ELF-1 (cell line): ENCODE data around the gene CDHR2.
"Not testable (repeated sequence)": the region's sequence is repeated elsewhere in the genome, so short reads cannot be mapped to it uniquely, and the experiment has no call there.

Source experiments
- DNase-seq: peaks from one replicate; pipeline ENCODE4 v3.0.0-alpha.2; 2016; ENCODE audit warnings: low read depth, low spot score

The CDHR2 gene

DNA sequence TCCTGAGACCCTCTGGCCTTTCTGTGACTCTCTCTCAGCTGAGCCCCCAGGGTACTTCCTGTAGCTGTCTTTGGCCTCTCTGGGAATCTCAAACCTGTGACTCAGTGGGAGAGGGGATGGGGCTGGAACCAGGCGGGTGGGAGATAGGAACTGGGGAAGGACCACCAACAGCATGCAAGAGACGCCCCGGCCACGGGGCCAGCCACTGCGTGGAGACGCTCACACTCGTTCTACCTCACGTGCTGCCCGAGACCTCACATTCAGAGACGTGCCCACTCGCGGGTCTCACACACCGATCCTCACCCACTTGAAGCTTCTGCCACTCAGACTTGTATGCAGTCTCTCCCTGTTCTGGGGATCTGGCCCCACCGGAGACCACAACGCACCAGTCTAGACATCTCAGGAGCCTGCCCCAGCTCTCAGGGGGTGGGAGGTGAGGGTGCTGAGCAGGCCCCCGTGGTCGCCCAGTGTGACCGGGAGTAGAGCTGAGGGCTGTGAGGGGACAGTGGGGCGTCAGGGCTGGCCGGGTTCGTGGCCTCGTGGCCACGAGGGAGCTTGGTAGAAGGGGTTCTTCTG lies 47.0 kb downstream of the CDHR2 start:
- DNase-seq: no peak

DNA sequence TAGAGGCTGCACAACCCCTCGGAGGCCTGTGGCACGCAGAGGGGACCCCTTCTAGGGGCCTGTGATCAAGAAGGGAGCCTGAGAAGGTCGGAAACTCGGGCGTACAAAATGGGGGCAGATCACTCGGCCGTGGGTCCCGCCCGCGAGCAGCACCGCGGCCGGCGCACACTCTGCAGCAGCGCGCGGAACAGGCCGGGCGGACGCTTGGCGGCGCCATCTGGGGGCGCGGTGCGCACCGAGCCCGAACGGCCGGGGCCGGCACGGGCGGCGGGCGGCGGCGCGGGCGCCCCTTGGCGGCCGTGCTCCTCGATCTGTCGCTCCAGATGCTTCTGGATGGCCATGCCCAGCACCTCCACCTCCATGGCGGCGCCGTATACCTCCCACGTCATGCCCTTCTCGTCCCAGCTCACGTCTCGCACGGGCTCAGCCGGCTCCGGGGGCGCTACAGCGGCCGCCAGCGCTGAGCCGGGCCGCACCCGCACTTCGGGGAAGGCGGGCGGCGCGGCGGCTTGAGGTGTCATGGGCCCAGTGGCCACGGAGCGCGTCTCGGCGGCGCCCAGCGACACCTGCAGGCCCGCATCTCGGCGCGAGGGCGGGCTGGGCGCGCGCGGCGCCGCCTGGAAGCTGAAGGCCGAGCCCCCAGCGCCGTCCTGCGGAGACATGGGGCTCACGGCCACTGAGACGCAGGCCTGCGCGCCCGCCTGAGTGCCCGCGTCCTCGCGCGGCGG lies 47.7 kb downstream of the CDHR2 start:
- peak; percentile 75 for DNase-seq

DNA sequence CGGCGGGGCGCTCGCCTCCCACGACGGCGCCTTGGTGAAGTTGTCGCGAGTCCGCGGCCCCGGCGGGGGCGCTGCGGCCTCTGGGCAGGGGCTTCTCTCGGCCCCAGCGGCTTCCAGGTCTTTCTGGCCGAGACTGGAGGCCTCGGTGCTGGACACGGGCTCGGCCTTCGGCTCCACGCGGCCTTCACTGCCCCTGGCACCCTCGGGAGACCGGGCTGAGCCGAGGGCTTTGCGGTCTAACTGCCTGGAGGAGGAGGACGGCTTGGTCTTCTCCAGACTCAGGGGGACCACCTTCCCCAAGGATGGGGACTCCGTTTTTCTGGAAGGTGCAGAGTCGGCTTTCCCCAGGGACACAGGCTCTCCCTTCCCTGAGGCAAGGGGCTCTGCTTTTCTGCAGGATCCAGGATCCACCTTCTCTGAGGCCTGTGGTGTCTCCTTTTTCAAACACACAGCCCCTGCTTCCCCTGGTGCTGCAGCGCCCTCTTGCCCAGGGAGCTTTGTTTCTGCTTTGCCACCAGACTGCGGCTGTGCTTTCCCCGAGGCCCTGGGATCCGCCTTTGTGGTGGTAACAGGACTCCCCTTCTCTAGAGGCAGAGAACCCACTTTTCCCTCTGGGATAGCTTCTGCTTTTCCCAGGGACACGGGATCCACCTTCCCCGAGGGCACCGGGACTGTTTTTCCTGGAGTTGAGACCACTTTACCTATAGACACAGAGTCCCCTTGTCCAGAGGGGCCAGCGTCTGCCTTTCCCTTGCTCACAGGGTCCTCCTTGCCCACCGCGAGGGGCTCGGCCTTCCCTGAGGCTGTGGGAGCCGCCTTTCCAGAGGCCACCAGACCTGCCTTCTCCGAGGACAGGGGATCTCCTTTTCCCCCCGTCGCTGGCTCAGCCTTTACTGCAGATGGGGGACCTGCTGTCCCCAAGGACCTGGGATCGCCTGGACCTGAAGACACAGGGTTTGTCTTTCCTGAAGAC lies 48.6 kb downstream of the CDHR2 start:
- DNase-seq: peak; percentile 57

DNA sequence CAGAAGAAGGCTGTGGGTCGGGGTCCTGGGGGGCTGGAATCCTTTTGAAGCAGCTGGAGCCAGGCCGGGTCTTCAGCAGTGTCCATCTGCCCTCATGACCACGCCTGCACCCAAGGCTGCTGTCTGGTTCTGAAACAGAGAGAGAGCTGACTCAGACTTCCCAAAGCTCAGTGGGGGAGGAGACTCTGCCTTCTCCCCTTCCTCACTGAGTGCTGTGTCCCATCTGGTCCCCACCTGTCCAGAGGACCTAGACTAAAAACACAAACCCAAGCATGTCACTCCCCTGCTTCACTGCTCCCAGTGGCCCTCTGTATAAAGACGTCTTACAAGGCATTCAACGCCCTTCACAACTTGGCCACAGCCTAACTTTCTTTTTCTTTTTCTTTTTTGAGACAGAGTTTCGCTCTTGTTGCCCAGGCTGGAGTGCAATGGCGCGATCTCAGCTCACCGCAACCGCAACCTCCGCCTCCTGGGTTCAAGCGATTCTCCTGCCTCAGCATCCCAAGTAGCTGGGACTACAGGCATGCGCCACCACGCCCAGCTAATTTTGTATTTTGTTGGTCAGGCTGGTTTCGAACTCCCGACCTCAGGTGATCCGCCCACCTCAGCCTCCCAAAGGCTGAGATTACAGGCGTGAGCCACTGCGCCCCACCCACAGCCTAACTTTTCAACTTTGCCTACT lies 50.7 kb downstream of the CDHR2 start:
- DNase-seq: not testable (repeated sequence)

DNA sequence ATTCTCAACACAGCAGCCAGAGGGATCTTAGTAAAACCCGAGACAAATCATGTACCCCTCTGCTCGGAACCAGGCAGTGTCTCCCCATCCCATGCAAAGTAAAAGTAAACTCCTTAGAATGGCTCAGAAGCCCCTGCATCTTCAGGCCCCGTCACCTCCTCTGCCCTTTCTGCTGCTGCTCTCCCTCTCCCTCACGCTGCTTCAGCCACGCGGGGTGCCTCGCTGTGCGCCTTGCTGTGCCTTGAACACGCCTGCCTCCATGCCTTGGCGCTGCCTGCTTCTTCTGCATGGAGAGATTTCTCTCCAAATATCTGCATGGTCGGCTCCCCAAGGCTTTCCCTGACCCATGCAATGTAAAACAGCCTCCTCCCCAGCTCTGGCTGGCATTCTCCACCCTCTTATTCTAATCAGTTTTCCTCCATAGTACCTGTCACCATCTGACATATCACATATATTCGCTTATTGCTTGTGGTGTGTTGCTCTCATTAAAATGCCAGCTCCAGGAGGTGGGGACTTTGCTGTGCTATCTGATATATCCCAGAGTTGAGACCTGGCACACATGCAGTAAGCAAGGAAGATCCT lies 52.9 kb downstream of the CDHR2 start:
- no peak for DNase-seq

DNA sequence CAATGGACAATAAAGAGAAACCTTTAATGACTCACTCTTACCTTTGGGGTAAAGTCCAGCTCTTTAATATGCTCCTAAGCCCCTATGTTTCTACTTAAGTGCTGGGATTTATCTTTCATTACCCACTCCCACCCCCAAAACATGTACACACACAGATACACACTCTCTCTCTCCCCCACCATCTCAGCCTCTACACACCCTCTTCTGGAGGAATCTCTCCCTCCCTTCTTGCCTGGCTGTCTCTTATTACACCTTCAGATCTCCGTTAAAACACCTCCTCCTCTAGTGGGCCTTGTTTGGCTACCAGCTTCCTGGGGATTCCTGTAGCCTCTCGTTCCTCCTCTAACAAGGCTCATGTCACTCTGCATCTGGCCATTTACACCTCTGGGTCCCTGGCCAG lies 53.9 kb downstream of the CDHR2 start:
- no peak for DNase-seq

DNA sequence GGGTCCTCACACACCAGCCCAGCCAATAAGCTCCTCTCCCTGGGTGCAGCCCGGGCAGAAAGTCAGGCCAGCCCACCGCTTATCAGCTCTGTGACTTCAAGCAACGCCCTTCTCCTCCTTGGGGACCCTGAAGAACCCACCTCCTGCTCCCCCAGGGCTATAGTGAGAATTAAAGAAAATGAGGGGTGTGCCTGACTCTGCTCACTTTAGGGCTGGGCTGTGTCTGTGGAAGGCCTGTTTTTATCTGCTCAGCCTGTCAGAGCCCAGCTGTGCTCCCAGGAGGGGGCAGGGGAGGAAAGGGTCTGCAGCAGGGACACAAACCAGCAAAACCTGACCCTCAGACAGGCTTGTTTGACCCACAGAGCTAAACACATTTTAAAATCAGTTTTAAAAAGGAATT lies 56.9 kb downstream of the CDHR2 start:
- peak; percentile 58 for DNase-seq

DNA sequence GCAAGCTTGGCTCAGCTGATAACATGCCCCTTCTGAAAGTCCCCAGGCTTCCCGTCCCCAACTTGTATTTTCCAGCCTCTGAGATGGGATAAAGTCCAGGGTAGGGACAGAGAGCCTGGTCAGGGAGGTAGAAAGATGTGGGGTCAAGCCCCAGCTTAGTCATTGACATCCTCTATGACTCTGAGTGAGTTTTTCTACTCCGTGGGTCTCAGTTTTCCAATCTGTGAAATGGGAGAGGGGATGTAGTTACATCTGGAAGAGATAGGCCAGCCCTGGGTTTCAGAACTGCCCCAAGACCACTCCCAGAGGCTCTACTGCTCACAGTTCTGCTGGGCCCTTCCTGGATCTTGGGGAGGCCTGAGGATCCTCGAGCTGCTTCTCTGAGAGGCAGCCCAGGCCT lies 57.7 kb downstream of the CDHR2 start:
- DNase-seq: no peak

DNA sequence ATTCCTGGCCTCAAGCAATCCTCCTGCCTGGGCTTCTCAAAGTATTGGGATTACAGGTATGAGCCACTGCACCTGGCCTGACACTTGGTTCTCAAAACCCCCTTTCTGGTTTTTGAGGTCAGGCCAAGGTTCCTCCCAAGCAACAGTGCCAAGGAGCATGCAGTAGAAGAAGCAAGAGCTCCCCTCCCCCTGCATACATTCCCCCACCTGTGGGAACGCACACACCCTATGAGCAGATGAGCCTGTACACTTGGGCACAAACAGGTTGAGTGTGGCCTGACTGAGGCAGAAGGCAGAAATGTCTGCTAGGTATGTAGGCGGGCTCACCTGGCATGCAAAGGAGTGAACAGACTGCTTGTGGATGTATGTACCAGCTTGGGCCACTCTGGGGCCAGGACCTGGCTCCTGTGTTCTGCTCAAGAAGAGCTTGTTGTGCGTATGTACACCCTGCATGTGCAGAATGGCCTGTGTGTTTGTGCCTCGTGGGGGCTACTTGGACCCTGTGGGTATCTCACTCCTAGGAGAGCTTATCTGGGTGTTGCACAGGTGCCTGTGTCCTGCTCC lies 59.1 kb downstream of the CDHR2 start:
- no peak for DNase-seq

DNA sequence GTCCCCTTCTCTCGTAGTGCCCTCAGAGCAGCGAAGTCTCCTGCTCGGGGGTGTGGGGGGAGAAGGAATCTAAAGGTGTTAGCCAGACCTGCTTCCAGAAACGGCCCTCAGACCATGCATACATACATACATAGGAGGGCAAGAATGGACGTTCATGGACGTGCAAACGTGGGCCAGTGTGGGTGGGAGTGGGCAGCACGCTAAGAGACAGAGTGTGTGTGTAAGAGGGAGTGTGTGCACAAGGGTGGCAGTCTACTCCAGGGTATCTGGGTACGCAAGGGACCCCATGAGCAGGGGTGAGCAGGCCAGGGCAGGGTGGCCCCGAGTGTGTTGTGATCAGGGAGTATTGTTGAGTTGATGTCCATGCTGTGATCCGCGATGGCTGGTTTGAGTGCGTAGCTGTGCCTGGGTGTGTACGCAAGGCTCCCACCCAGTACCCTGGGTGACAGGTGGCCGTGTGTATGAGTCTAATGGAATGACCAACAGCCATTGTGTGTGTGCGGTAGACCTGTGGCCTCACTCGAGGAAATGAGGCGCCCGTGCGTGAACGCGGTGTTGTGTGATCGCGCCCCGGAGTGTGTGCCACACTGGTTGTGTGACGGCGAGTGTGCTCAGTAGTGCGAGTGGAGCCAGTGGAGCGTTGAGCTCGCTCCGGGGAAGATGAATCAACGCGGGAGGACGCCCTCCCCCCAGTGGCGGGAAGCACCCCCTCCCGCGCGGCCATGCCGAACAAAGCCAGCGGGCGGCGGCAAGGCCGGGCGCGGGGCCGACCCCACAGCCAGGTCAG lies 60.0 kb downstream of the CDHR2 start:
- DNase-seq: no peak

DNA sequence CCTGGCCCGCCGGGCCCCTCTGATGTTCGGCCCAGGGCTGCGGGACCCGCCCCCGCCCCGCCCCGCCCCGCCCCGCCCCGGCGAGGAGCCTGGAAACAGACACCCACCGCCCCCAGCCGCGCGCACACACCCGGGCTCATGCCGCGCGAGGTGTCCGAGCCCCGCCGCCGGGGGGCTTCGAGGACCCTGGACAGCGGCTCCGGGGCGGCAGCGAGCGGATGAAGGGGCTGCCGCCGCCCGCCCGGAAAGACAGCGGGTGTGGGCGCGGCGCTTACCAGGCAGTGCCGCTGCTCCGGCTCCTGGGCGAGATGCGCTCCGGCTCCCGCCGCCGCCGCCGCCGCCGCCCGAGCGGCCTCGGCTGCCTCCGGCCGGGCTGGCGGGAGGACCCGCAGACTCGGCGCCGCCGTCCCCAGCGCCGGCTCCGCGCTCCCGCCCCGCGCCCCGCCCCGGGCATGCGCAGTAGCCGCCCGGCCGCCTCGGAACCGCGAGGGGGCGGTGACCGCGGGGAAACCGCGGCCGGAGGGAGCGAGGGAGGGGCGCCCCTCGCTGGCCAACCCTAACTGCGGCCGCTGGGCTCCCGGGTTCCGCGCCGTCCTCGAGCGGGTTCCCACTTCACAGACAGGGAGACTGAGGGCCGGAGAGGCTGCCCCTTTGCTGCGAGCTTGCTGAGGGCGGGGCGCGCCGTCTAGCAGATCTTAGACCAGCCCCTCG lies 60.7 kb downstream of the CDHR2 start, which contains the start of gene GPRIN1:
GPRIN1 (minus strand) TSS at position 433 of the 711 bp plus-strand sequence. CDS start 10,322 bp downstream, outside the sequence.
- DNase-seq: peak; percentile 83

DNA sequence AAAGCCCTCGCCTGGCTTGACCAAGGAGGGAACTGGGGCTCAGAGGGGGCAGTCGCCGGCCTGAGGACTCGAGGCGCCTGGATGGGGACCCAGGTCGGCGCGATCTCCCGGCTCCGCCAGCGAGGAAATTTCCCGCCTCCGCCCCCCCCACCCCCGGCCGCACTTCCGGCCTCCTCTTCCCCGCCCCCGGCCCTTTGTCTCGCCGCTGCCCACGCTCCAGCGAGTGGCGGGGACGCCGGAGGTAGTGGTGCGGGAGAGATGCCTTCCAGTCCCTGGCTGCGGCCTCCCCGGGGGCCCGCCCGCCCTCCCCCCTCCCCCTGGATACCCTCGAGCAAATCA lies 61.3 kb downstream of the CDHR2 start:
- no peak for DNase-seq

DNA sequence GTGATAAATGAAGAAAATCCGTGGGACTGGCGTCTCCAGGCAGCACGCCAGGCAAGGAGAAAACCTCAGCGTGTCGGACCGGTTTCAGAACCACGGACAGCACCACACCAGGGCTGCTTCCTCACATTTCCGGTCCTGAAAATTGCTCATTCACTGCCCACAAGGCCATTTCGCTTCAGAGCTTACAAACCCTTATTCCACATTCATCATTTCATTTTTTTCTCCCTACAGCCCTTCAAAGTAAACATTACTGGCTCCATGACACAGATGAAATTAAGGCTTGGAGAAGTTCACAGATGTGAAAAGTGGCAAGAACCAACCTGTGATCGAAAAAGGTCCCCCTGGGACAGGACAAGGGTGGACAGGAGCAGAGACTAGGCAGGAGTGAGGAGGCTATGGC lies 62.3 kb downstream of the CDHR2 start:
- DNase-seq: peak; percentile 79

DNA sequence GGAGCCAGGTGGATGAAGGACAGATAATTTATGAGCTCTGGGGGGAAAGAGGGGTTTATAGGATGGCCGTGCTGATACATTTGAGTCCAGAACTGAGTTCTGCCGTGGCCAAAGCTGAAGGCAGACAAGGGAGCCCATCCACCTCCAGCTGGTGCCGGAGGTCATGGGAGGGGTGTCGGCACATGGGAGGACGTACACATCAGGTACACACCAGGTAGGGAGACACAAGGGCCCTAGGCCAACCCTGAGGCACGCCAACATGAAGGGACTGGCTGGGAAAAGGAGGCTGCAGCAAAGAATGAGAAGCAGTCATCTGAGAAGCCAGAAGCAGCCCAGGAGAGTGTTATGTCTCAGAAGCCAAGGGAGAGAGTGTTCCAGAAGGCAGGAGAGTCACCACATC lies 62.9 kb downstream of the CDHR2 start:
- DNase-seq: no peak

DNA sequence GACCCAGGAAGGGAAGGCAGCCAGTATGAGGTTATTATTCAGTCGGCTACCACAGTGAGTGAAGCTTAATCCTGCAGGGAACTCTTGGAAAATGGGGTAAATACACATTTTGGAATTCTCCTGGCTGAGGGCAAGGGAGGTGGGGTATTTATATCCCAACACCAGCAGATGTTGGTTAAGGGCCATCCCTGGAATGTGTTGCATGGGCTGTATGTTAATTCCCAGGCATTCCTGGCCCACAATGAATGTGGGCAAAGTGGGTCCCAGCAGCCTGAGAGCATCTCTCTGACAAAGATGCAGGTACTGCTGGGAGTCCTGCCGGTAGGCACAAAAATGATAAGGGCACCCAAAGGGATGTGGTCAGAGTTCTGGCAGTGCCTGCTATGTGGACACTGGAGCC lies 63.7 kb downstream of the CDHR2 start:
- no peak for DNase-seq

DNA sequence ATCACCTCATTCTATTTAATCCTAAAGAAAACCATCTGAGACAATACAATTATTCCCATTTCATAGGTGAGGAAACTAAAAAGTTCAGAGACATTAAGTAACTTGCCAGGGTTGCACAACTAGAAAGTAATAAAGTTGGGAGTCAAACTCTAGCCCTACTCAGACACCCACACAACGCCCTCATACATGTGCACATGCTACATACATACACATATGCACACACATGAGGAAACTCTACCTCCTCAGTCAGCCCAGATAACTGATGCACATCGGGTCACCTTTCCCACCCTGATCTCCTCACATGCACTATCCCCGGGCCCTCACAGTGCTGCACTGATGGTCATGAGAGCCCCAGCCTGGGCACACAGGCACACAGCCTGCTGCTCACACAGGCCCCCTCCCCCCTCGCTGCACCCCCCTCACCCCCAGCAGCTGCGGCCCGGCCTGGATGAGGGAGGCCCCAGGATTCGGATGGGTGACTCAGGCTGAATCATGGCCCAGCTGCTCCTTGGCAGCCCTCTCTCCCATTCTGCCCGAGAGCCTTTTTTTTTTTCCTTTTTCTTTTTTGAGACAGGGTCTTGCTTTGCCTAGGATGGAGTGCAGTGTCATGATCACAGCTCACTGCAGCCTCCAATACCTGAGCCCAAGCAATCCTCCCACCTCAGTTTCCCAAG lies 65.8 kb downstream of the CDHR2 start:
- no peak for DNase-seq

DNA sequence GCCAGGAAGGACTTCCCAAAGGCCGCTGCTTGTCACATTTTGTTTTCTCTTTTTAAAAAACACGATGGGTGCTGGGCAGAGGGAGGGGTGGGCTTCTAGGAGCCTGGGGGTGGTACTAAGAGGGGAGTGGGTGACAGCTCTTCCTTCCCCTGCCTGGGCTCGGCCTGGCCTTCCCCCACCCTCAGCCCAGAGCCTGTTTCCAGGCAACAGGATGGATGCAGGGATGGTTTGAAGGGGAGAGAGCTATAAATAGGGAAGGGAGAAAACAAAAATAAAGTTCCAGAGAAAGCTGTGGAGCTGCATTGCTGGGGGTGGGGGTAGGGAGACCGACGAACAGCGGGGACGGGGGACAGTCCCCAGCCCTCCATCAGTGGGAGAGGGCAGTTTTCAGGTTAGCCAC lies 67.4 kb downstream of the CDHR2 start:
- no peak for DNase-seq

DNA sequence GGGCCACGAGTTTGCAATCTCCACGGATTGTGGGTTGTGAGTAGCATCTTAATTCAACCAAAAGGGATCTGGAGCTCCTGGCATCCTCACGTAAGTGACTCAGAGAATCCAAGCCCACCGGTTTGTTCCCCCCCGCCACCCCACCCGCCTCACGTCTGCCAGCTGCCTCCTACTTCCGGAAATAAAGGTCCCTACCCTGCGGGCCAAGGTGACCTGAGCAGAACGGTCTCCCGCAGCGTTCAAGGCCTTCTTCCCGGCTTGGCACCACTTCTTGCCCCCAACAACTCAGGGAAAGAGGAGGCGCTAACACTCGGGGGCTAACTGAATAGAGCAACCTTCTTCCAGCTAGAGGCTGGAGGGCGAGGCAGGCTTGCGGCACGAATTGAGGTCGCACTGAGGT lies 69.6 kb downstream of the CDHR2 start:
- DNase-seq: peak; percentile 58

DNA sequence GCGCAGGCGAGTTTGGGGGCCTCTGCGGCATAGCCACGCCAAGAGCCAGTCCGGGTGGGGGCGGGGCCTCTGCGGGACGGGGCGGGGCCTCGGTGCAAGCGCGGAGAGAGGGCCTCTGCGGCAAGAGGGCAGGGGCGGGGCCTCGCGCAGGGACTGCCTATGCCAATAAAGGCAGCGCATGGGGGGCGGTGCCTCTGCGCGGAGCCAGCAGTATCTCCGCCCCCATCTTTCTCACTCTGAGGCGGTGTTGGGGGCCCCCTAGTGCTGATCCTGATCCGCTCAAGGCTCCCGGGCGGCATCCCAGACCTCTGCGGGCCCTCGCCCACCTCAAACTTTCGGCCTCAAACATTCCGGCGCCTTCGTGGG lies 70.0 kb downstream of the CDHR2 start:
- DNase-seq: peak; percentile 93
